ENCODE measurements around the gene SCMH1.

Gene SCMH1

GRCh38 chr1:41078193-41078592 is 163.9 kb downstream of the SCMH1 start:
- no peak for DNase-seq

- DNase-seq, result no peak
Measured at GRCh38 chr1:41073971-41074370, 168.1 kb downstream of the SCMH1 start.

GRCh38 chr1:41072051-41072450 is 170.1 kb downstream of the SCMH1 start:
- DNase-seq, result no peak

GRCh38 chr1:41056907-41057306 is 185.2 kb downstream of the SCMH1 start:
- DNase-seq, result no peak

GRCh38 chr1:41053316-41053715 is 188.8 kb downstream of the SCMH1 start:
- DNase-seq, result no peak

- DNase-seq, result no peak
Measured at GRCh38 chr1:41051022-41051421, 191.1 kb downstream of the SCMH1 start.

GRCh38 chr1:41048540-41048939 is 193.6 kb downstream of the SCMH1 start:
- DNase-seq, result no peak

GRCh38 chr1:41046347-41046775 is 195.7 kb downstream of the SCMH1 start:
- no peak for DNase-seq

- DNase-seq, result no peak
Measured at GRCh38 chr1:41045740-41046139, 196.4 kb downstream of the SCMH1 start.

GRCh38 chr1:41044187-41044586 is 197.9 kb downstream of the SCMH1 start:
- no peak for DNase-seq

- DNase-seq, result no peak
Measured at GRCh38 chr1:41041614-41042270, 200.4 kb downstream of the SCMH1 start.

- no peak for DNase-seq
Measured at GRCh38 chr1:41038110-41038509, 204.0 kb downstream of the SCMH1 start.

- no peak for DNase-seq
Measured at GRCh38 chr1:41037116-41037903, 204.8 kb downstream of the SCMH1 start.

- no peak for DNase-seq
Measured at GRCh38 chr1:41033272-41033671, 208.8 kb downstream of the SCMH1 start.

GRCh38 chr1:41032147-41032546 is 210.0 kb downstream of the SCMH1 start:
- DNase-seq, result no peak

GRCh38 chr1:41030872-41031616 is 211.1 kb downstream of the SCMH1 start:
- no peak for DNase-seq

GRCh38 chr1:41028034-41028642 is 214.0 kb downstream of the SCMH1 start:
- DNase-seq, result no peak

GRCh38 chr1:41025979-41026819 is 215.9 kb downstream of the SCMH1 start:
- DNase-seq, result no peak

GRCh38 chr1:41024953-41025352 is 217.2 kb downstream of the SCMH1 start:
- no peak for DNase-seq

- DNase-seq, result no peak
Measured at GRCh38 chr1:41023279-41023990, 218.7 kb downstream of the SCMH1 start.

- no peak for DNase-seq
Measured at GRCh38 chr1:41022424-41022823, 219.7 kb downstream of the SCMH1 start.

All from CD4-positive, alpha-beta T cell treated with Interleukin-17A for 1 hour (primary cell).